RWPE2 (cell line): ENCODE measurements around the gene EXD3.

ENCODE experiments used
- ATAC-seq: fragments of 200-7000 bp; cut with Tn5 transposase; 3 replicates; pipeline ENCODE4 v1.9.1; 2021; ENCODE audit warnings: low read depth
- DNase-seq: peaks from one replicate; pipeline ENCODE4 v3.0.0-alpha.2; 2020; ENCODE audit warnings: low spot score
- H3K27ac ChIP-seq: fragments of 450-650 bp; 2 replicates; pipeline ENCODE4 v1.5.1; 2017; ENCODE audit warnings: mild to moderate bottlenecking; ENCODE audit not compliant: poor library complexity, severe bottlenecking
- H3K27me3 ChIP-seq: fragments of 250-450 bp; sonication (Bioruptor Pico); 2 replicates; pipeline ENCODE4 v1.5.1; 2021; ENCODE audit warnings: mild to moderate bottlenecking, moderate library complexity; ENCODE audit not compliant: insufficient read depth, poor library complexity, severe bottlenecking
- H3K36me3 ChIP-seq: fragments of 250-450 bp; sonication (Bioruptor Pico); 2 replicates; pipeline ENCODE4 v1.5.1; 2020; ENCODE audit warnings: low read depth, mild to moderate bottlenecking, moderate library complexity
- H3K4me1 ChIP-seq: fragments of 250-450 bp; sonication (Bioruptor Pico); 2 replicates; pipeline ENCODE4 v1.5.1; 2021; ENCODE audit warnings: mild to moderate bottlenecking, moderate library complexity; ENCODE audit not compliant: insufficient read depth, poor library complexity, severe bottlenecking
- H3K4me3 ChIP-seq: fragments of 250-450 bp; sonication (Bioruptor Pico); 2 replicates; pipeline ENCODE4 v1.5.1; 2021; ENCODE audit warnings: mild to moderate bottlenecking, moderate library complexity; ENCODE audit not compliant: severe bottlenecking
- H3K9me3 ChIP-seq: fragments of 250-450 bp; sonication (Bioruptor Pico); 2 replicates; pipeline ENCODE4 v1.5.1; 2021; ENCODE audit warnings: mild to moderate bottlenecking, moderate library complexity; ENCODE audit not compliant: severe bottlenecking
- TF ChIP-seq, protein P1 (sequence below): fragments of 450-650 bp; IDR thresholded peaks from one replicate; pipeline ENCODE4 v1.5.1; 2017; ENCODE audit warnings: mild to moderate bottlenecking, moderate library complexity; ENCODE audit not compliant: poor library complexity, severe bottlenecking

EXD3 gene

DNA sequence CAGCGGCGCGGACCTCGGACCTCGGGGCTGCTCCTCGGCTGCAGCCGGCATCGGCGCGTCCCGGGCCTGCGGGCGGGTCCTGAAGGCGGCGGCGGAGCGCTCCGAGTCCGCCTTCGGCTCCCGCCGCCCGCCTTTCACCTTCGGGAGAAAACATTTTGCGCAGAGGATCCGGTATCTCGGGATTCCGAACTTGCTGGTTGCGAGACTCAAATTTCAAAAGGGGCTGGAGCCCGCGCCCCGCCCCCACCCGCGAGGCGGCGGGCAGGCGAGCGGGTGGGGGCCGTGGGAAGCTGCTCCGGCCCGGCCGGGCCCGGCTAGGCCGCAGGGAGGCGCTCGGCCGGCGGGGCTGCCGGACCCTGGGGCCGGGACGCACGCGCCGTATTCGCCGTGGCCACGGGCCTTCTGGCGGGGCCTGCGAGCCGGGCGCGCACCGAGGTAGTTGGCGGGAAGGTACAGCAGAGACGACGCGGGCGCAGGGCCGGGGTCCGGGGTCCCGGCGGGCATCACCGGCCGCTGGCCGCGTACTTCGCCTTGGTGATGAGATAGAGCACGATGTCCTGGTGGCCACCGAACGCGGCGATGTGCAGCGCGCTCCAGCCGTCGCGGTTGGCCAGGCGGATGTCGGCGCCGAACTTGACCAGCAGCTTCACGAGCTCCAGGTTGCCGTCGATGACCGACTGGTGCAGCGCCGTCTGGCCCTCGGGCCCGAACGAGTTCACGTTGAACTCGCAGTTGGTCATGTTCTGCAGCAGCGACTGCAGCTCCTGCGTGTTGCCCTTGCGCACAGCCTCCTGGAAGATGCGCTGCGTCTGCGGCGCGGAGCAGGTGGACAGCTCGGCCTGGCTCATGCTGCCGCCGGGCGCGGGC is 121.6 kb downstream of the EXD3 start:
- no peaks in the 10 kb centered on the region for H3K36me3 ChIP-seq
- DNase-seq = no peak
- peaks cover 4% of the 10 kb centered on the region for H3K27me3 ChIP-seq
- TF ChIP-seq, protein P1, sequence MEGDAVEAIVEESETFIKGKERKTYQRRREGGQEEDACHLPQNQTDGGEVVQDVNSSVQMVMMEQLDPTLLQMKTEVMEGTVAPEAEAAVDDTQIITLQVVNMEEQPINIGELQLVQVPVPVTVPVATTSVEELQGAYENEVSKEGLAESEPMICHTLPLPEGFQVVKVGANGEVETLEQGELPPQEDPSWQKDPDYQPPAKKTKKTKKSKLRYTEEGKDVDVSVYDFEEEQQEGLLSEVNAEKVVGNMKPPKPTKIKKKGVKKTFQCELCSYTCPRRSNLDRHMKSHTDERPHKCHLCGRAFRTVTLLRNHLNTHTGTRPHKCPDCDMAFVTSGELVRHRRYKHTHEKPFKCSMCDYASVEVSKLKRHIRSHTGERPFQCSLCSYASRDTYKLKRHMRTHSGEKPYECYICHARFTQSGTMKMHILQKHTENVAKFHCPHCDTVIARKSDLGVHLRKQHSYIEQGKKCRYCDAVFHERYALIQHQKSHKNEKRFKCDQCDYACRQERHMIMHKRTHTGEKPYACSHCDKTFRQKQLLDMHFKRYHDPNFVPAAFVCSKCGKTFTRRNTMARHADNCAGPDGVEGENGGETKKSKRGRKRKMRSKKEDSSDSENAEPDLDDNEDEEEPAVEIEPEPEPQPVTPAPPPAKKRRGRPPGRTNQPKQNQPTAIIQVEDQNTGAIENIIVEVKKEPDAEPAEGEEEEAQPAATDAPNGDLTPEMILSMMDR = peak; percentile 30
- H3K9me3 ChIP-seq = no peaks in the 10 kb centered on the region
- peaks cover 14% of the 10 kb centered on the region for H3K4me1 ChIP-seq
- H3K4me3 ChIP-seq = peak overlapping the region; percentile 44
- peak; percentile 13 for ATAC-seq
- no peak overlapping the region for H3K27ac ChIP-seq

DNA sequence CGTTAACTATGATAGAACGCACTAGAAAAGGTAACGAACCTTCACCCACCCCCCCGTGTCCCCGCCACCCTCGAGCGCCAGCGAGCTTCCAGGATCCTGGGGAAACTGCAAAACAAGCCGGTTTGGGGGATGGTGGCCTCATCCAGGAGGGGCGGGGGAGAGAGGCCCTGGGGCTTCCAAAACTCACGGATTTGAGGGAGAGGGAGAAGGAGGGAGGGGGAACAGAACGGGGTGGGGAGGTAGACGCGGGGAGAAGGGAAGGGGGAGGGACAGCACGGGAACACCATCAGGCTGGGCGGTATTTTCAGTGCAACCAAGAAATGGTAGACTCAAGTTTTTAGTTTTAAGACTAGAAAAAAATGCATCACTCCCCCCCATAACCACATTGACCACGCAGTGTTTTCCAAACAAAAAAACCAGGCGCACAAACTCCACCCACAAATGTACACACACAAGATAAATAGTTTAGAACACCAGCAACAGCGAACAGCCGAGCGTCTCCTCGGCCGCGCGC is 122.3 kb downstream of the EXD3 start:
- Histone ChIP-seq H3K9me3 (no peaks in the 10 kb centered on the region), H3K27ac (no peak overlapping the region), H3K36me3 (no peaks in the 10 kb centered on the region), H3K4me1 (peaks cover 14% of the 10 kb centered on the region), H3K27me3 (peaks cover 4% of the 10 kb centered on the region), H3K4me3 (peak overlapping the region; percentile 44)
- TF ChIP-seq, protein P1 = no peak
- no peak for DNase-seq
- no peak for ATAC-seq

DNA sequence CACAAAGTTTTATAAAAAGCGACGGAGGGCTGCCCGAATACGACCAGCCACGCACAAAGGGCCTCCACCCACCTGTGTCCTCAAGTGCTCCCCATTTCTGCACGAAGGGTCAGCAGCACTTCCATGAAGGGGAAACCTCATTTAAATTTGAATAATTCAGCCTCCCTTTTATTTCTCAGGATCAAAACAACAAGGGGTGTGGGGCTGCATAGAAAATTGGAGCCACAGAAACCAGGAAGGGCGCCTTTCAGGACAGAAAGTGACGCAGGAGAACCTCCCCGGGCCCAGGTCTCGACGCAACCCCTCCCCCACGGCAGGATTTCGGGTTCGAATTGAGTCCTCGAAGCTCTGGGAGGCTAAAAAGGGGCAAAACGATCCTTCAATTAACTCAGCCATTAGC is 123.0 kb downstream of the EXD3 start:
- DNase-seq = no peak
- Histone ChIP-seq H3K27me3 (peaks cover 4% of the 10 kb centered on the region), H3K27ac (no peak overlapping the region), H3K9me3 (no peaks in the 10 kb centered on the region), H3K36me3 (no peaks in the 10 kb centered on the region), H3K4me3 (peak overlapping the region; percentile 44), H3K4me1 (peaks cover 14% of the 10 kb centered on the region)
- TF ChIP-seq, protein P1 = no peak
- ATAC-seq = no peak

DNA sequence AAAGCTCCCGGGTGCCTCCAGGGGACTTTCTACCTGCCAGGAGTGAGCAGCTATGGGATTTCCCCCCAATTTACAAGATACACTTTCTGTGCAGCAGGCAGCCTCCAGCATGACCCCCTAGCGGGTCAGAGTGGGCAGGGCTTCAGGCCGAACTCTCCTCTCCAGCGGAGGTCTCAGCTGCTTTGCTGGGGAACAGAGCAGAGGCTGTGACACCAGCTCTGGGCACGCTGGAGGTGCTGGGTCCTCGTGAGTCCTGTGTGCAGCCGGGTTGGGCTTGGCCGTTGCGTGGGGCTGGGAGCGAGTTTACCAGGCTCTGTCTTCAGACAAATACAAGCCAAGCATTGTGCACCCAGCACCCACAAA is 123.8 kb downstream of the EXD3 start:
- Histone ChIP-seq H3K4me1 (peaks cover 14% of the 10 kb centered on the region), H3K4me3 (no peak overlapping the region), H3K36me3 (no peaks in the 10 kb centered on the region), H3K9me3 (no peaks in the 10 kb centered on the region), H3K27me3 (peaks cover 4% of the 10 kb centered on the region), H3K27ac (no peak overlapping the region)
- DNase-seq (no peak), ATAC-seq (no peak)
- TF ChIP-seq, protein P1 = no peak
